Right lung (tissue), 5 donors: ENCODE measurements around the gene NEURL1B. TPM values are rescaled to one million over a fixed set of nuclear protein-coding genes. Genes with fewer than 3 reads are reported as not detected.
A peak's percentile ranks its signal among the peaks of the same experiment; 100 is the strongest.

Source experiments
- DNase-seq, 2 donors: peaks; one replicate each; pipeline ENCODE4 v3.0.0-alpha.2; 2013
- polyA plus RNA-seq, 5 donors: library from polyadenylated mRNA; unstranded; fragments of 120-200 nt; gene quantifications; one replicate each; pipeline versions ENCODE4 v1.2.1 to v1.2.3, GENCODE V29; 2013; ENCODE audit warnings: inconsistent platforms in 1 of 5, low replicate concordance in 1 of 5; ENCODE audit not compliant: insufficient read length in 5 of 5, insufficient read depth in 1 of 5

The NEURL1B gene
- polyA plus RNA-seq, 5 donors: 22.2 to 32.4 (median 28.7) TPM

GRCh38 chr5:172607213-172607793 is 33.8 kb upstream of the NEURL1B start:
- no peak for DNase-seq

GRCh38 chr5:172608773-172609172 is 32.3 kb upstream of the NEURL1B start:
- DNase-seq: no peak

- DNase-seq: no peak
Observed at GRCh38 chr5:172610643-172611042, 30.4 kb upstream of the NEURL1B start.

GRCh38 chr5:172611913-172612312 is 29.1 kb upstream of the NEURL1B start:
- DNase-seq: no peak

DNA sequence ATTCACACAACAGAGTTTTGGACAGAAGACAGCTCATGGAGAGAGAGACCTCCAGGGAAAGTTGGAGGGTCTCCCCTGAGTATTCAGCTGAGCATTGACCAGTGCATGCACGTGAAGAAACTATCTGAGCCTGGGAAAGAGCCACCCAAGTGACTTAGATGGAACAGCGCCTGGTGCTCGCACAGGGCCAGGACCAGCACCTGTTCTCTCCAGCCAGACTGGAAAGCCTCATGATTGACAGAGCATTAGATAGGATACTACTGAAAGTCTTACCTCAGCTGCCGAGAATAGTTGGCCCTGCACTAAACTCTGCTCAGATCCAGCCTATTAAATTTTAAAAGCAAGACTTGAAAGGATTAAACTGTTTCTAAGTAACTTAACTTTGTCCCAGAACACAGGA is 28.3 kb upstream of the NEURL1B start:
- no peak for DNase-seq

- DNase-seq: no peak
Observed at GRCh38 chr5:172616136-172616535, 24.9 kb upstream of the NEURL1B start.

DNA sequence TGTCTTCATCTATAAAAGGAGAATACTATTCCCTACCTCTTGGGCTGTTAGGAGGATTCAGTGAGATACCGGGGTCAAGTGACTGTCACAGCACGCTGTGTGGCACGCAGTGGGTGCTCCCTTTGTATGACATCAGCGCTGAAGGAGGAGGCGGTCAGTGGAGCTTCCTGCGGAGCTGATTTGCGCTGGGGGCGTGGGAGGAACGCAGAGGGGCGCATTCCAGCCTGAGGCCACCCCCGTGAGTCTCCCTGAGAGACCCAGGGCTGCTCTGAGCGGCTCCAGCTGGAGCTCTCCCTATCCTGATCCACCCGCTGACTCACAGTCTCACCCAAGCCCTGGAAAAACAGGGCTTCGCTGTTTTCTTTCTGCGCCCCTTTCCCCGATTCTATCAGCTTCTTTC is 24.3 kb upstream of the NEURL1B start:
- peak in 1 of 2 donors; percentile 61 for DNase-seq

DNA sequence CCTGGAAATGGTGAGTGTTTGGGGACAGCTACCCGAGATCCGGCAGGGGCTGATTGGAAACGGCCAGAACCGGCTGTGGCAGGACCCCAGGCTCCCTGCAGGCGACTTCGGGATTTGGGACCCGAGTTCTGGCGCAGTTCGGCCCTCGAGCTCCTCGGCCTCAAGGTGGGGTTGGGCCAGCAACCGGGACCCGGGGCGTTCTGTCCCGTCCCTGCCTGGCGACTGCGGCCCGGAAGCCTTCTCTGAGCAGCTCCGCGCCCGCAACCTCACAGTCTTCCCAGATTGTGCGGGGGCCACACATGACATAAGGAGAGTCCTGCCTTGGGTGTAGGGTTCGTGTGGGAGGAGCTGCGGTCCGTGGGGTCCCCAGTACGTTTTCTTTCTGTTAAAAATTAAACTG is 23.2 kb upstream of the NEURL1B start:
- DNase-seq: no peak

DNA sequence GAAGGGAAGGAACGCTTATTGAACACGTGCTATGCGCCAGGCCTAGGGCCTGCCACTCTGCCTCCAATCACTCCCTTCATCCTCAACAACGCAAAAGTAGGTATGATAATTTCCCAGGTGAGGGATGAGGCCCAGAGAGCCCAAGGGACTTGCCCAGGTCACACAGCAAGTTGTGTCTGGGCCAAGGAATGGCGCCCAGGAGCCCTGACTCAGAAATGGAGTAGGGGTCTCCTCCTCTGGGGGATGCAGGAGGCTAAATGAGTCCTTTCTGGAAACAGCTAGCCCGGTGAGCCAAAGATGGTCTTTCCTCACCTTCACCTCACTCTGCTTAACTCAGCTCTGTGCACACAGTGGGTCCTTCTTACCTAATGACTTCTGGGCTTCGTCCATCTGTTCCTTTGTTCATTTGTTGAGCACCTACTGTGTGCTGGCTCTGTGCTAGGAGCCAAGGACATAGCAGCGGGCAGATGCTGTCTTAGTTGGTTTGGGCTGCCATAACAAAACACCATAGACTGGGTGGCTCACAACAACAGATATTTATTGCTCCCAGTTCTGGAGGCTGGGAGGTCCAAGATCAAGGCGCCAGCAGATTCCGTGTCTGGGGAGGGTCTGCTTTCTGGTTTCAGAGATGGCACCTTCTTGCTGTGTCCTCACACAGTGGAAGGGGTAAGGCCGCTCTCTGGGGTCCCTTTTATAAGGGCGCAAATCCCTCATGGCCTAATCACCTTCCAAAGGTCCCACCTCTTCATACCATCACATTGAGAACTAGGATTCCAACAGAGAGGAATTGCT is 22.3 kb upstream of the NEURL1B start:
- no peak for DNase-seq

DNA sequence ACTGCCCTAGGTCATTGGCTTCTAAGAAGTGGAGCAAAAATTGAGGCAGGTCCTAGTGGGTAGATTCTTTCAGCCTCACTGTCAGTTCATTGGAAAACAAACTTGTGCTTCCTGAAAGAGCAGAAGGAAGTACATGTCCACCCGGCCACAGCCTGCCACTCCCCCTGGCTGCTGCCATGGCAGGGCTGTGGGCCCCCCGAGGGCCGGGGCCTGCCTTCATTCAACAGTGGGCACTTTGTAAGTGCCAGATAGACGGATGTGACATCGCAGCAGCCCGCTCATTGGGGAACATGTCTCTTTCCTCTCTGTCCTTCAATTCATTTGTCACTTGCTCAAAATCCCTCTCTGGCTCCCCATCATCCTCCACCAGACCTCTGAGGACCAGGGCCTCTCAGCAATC is 20.6 kb upstream of the NEURL1B start:
- DNase-seq: no peak

DNA sequence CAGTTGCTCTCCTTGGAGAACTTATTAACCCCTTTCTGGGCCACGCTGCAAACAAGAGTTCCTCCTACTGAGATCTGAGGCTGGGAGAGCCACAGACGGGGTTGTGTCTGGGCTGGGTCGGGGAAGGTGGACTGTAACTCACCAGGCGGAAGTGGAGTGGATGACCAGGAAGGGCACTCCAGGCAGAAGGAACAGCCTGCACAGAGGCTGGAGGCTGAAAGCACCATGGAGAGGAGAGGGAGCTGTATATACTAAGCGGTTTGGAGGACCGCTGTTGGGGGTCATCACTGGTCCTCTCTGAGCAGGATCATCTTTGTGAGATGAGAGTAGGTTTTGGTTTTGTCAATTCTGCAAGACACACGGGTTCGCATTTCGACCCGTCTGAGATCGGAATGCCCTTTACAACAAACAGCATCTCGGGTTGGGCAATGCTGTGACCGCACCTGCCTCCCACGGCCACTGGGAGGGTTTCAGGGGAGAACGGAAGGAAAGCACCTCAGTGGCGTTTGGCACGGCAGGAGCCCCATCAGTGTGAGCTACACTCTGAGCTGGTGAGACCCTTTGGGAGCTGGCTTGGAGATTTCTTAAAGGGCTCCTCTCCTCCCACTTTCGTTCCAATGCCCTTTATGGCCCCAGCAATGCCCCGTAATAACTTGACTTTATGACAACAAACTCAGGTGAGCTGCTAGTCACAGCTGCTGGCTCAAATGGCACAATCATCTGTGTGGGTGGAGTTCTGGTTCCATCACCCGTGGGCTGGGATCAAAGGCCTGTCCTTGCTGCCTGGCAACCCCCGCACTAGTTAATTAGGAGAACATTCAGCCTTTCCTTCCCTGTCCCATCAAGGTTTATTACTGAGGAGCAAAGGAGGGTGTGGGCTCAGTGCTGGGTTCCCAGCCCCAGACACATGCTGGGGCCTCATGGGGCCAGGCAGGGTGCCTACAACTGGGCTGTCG is 18.7 kb upstream of the NEURL1B start:
- DNase-seq: no peak

DNA sequence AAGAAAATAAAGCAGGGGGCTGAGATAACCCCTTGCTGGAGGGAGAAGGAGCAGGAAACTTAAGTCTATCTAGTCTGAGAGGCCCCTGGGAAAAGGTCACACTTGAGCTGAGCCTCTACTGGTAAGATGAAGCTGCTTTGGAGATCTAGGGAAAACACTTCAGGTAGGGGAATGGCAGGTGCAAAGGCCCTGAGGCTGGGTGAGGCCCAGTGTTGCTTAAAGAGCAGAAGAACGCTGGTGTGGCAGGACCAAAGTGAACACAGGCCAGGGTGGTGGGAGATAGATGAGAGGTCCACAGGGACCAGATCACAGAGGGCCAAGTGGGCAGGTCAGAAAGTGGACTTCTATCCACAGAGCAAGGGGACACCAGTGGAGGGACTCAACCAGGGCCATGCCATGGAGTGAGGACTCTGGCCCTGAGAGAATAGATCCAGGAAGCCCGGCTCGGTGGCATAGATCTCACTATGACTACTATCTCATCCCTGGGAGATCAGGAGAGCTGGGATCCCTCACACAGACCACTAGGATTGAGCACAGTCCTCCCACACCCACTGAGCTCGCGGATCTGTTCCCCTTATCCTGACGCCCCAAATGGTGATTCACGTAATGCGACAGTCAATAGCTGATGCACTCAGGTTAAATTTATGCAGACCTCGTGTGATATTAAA is 17.6 kb upstream of the NEURL1B start:
- no peak for DNase-seq

GRCh38 chr5:172624083-172624995 is 16.7 kb upstream of the NEURL1B start:
- no peak for DNase-seq

GRCh38 chr5:172624996-172625964 is 15.8 kb upstream of the NEURL1B start:
- DNase-seq: no peak

DNA sequence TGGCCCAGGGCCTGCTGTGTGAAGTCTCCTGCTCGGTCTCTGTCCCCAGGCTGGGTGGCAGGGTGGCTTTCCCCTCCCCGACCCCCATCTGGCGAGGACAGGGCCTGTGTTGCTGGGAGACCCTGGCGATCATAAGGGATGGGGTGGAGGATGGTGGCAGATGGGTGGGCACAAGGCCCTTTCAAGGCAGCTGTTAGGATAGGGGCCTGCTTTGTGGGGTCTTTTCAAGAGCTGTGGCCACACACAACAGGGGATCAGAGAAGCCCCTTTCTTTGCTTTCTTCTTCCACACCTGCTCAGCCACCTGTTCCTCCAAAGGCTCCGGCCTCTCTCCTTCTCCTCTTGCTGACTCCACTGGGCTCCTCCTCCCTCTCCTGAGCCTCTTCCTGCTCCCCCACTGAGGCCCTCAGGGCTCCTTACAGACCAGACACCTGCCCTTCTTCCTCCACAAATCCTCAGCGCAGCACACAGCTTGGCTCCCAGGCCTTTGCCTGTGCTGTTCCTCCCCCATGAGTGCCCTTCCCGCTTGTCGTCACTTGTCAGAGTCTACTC is 15.0 kb upstream of the NEURL1B start:
- no peak for DNase-seq

DNA sequence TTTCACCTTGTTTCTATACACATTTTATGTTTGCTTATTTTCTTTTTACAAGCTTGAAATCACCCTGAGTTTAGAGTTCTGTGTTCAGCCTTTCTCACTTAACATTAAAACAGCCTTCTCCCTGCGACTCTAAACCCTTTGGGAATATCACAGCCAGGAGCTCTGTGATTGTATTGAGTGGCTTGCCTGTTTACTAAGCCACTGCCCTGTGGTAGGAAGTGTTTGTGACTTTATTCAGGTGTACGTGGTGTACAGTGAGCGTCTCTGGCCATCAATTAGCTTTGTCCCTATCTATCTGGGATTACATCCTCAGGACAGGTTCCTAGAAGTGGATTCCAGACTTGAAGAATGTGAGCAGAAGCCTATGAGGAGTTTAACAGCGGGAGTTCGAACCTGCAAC is 11.0 kb upstream of the NEURL1B start:
- DNase-seq: no peak

DNA sequence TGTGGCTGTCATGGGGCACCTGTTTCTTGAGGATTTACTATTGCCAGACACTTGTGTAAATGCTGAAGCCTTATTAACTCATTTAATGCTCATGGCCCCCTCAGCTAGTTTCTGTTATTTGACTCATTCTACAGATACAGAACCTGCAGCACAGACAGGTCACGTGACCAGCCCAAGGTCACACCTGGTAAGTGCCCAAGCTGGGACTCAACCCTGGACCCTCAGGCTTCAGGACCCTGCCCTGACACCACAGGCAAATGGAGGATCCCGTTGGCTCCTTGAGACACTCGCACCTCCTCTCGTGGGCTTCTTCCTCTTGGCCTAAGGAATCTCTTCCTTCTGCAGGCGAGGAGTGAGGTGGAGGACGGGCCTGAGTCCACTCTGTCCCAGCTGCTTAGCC is 10.6 kb upstream of the NEURL1B start:
- no peak for DNase-seq

DNA sequence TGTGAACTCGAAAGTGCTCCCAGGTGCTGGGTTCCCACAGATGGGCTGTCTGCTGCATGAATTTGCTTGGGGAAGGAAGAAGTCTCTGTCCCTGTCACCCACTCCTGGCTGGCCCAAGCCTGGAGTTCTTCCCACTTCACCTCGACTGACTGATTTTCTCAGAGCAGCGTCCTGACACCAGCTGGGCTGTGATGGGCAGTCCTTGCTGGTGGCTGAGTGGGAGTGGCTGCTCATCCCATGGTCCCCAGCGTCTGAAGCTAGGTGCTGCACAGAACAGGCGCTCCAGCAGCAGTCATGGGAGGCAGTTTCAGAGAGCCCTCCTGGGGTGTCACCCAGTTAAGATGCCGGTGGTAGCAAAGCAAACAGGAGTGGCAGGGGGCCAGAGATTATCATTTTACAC is 10.1 kb upstream of the NEURL1B start:
- DNase-seq: no peak
